Measurements from ENCODE around the gene CPNE4.

DNA sequence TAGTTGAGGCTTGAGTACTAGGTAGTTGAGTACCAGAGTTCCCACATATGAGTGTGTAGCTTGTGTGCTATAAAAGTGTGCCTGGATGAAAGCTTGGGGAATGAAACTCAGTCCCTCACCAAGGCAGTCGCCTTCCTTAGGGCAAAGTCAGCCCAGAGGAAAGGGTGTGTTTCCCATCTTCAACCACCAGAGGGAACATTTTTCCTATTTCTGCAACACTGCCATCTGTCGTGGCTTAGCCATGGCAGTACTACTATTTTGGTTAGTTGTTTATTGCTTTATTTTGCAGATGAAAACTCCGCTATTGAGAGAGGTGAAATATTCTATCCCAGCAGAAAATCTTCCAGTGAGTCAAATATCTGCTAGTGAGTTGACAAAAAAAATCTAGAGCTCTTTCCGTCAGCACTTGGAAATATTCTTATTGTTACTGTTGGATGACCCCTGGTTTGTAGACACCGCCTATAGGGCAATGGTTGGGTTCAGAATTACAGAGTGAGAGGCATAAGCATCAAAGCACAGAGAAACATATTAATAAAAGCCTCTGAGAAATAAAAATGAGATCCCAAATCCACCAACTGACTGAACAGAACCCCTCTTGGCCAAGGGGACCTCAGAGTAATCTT is 239.9 kb downstream of the CPNE4 start:
- TF ChIP-seq TAF1 (IDR thresholded peaks at IDR 0.05; ENCODE audit: low read depth, low read length): no peak
- TF ChIP-seq POLR2A (IDR thresholded peaks at IDR 0.05; ENCODE audit: low read depth, low read length): no peak

Data from GM12891 (cell line).